IMR-90 (cell line): ENCODE results near the gene CEL. TPM values are rescaled to one million over a fixed set of nuclear protein-coding genes. Genes with fewer than 3 reads are reported as not detected.
"Not testable (repeated sequence)": the region's sequence is repeated elsewhere in the genome, so short reads cannot be mapped to it uniquely, and the experiment has no call there.

Source experiments
- ATAC-seq: fragments of 200-7000 bp; cut with Tn5 transposase; 2 replicates; pipeline ENCODE4 v1.9.1; 2020; ENCODE audit warnings: low read depth, mild to moderate bottlenecking, moderate library complexity
- BruUV-seq: library from RNA; stranded (reverse); fragments of 400-500 nt; replicated peaks from 2 replicates; lab custom pipeline; 2021; lab: Mats Ljungman, UMichigan
- CTCF ChIA-PET: fragments of 300-600 bp; formaldehyde crosslinking; extraction: SDS; loops from one replicate; lab custom pipeline; 2021; ENCODE audit warnings: antibody characterized with exemption; lab: Yijun Ruan, JAX
- POLR2A ChIA-PET: fragments of 300-600 bp; sonication (Branson Sonifier 250); formaldehyde crosslinking; loops from one replicate; lab custom pipeline; 2022; ENCODE audit warnings: antibody characterized with exemption; ENCODE audit not compliant: unreplicated experiment; lab: Charles Lee
- DNase-seq: peaks from one replicate; pipeline ENCODE4 v3.0.0; 2013
- H2AFZ ChIP-seq: replicated peaks from 2 replicates; pipeline ENCODE3; 2013; ENCODE audit warnings: low read length, mild to moderate bottlenecking; ENCODE audit not compliant: poor library complexity
- H2AK5ac ChIP-seq: 2 replicates; pipeline ENCODE4 v1.6.1; 2013; ENCODE audit warnings: low read depth, low read length, inconsistent platforms
- H2AK9ac ChIP-seq: replicated peaks from 2 replicates; pipeline ENCODE3; 2013; ENCODE audit warnings: mild to moderate bottlenecking, low read depth, low read length, moderate library complexity; ENCODE audit not compliant: poor library complexity
- H2BK120ac ChIP-seq: 2 replicates; pipeline ENCODE4 v1.6.1; 2013; ENCODE audit warnings: low read depth, low read length, inconsistent platforms
- H2BK15ac ChIP-seq: 3 replicates; pipeline ENCODE4 v1.6.1; 2013; ENCODE audit warnings: low read depth, low read length, inconsistent platforms
- H2BK20ac ChIP-seq: 2 replicates; pipeline ENCODE4 v1.6.1; 2013; ENCODE audit warnings: low read depth, mild to moderate bottlenecking, inconsistent platforms, low read length, moderate library complexity
- H2BK5ac ChIP-seq: 2 replicates; pipeline ENCODE4 v1.6.1; 2013; ENCODE audit warnings: mild to moderate bottlenecking, low read depth, low read length, inconsistent platforms; ENCODE audit not compliant: poor library complexity, severe bottlenecking
- H3K14ac ChIP-seq: replicated peaks from 2 replicates; pipeline ENCODE4 v1.6.1; 2013; ENCODE audit warnings: low read depth, low read length, inconsistent platforms
- H3K18ac ChIP-seq: 2 replicates; pipeline ENCODE4 v1.6.1; 2013; ENCODE audit warnings: low read depth, low read length, control low read depth
- H3K23ac ChIP-seq: 2 replicates; pipeline ENCODE4 v1.6.1; 2013; ENCODE audit warnings: low read depth, low read length, inconsistent platforms
- H3K27ac ChIP-seq: 2 replicates; pipeline ENCODE4 v1.5.1; 2013; ENCODE audit warnings: mild to moderate bottlenecking, control low read depth, low read length; ENCODE audit not compliant: insufficient read depth
- H3K27me3 ChIP-seq: 2 replicates; pipeline ENCODE4 v1.6.1; 2013; ENCODE audit warnings: low read length; ENCODE audit not compliant: control insufficient read depth, insufficient read depth
- H3K36me3 ChIP-seq: 2 replicates; pipeline ENCODE4 v1.6.1; 2013; ENCODE audit warnings: low read length, mixed read lengths; ENCODE audit not compliant: control insufficient read depth, insufficient read depth
- H3K4ac ChIP-seq: 2 replicates; pipeline ENCODE4 v1.6.1; 2013; ENCODE audit warnings: low read depth, low read length, inconsistent platforms
- H3K4me1 ChIP-seq: 2 replicates; pipeline ENCODE4 v1.6.1; 2013; ENCODE audit warnings: low read length, mixed read lengths; ENCODE audit not compliant: control insufficient read depth, insufficient read depth
- H3K4me2 ChIP-seq: 2 replicates; pipeline ENCODE4 v1.6.1; 2013; ENCODE audit warnings: low read depth, mild to moderate bottlenecking, control low read depth, low read length, moderate library complexity
- H3K4me3 ChIP-seq: 2 replicates; pipeline ENCODE4 v1.5.1; 2013; ENCODE audit warnings: low read depth, mild to moderate bottlenecking, control low read depth, low read length, moderate library complexity; ENCODE audit not compliant: insufficient read depth
- H3K56ac ChIP-seq: 2 replicates; pipeline ENCODE4 v1.6.1; 2013; ENCODE audit warnings: low read length, inconsistent platforms; ENCODE audit not compliant: insufficient read depth; ENCODE audit errors: extremely low read depth
- H3K79me1 ChIP-seq, 2 experiments: 2 replicates each; pipeline ENCODE4 v1.6.1; 2013; ENCODE audit warnings: low read length in 2 of 2, inconsistent platforms in 1 of 2, low read depth in 1 of 2
- H3K9ac ChIP-seq: 2 replicates; pipeline ENCODE4 v1.6.1; 2013; ENCODE audit warnings: low read depth, low read length, control low read depth
- H3K9me1 ChIP-seq: 2 replicates; pipeline ENCODE4 v1.6.1; 2013; ENCODE audit warnings: low read length, inconsistent platforms; ENCODE audit not compliant: insufficient read depth
- H3K9me3 ChIP-seq: 2 replicates; pipeline ENCODE4 v1.6.1; 2013; ENCODE audit warnings: low read length; ENCODE audit not compliant: control insufficient read depth, insufficient read depth
- H4K20me1 ChIP-seq: 2 replicates; pipeline ENCODE4 v1.6.1; 2013; ENCODE audit warnings: low read length, inconsistent platforms; ENCODE audit not compliant: insufficient read depth
- H4K5ac ChIP-seq: 2 replicates; pipeline ENCODE4 v1.6.1; 2013; ENCODE audit warnings: mild to moderate bottlenecking, low read depth, low read length, control low read depth
- H4K8ac ChIP-seq, 2 experiments: 2 replicates each; pipeline ENCODE4 v1.6.1; 2013; ENCODE audit warnings: low read depth in 2 of 2, low read length in 2 of 2, control low read depth in 1 of 2, inconsistent platforms in 1 of 2
- H4K91ac ChIP-seq: 2 replicates; pipeline ENCODE4 v1.6.1; 2013; ENCODE audit warnings: low read depth, low read length, inconsistent platforms; ENCODE audit not compliant: insufficient read depth
- WGBS, 2 experiments: methylation state at CpG; one replicate each; pipeline versions ENCODE4 v1.1.5 to v1.1.7; 2013; ENCODE audit warnings: missing lambda C conversion rate in 2 of 2; ENCODE audit not compliant: insufficient read length in 1 of 2; ENCODE audit errors: extremely low coverage in 2 of 2; 5-methylcytosine and 5-hydroxymethylcytosine counted together
- dilution Hi-C: fragments of 300-500 bp; cut with HindIII; formaldehyde crosslinking; loops from one replicate; pipeline ENCODE4 v1.14.3; 2018; ENCODE audit warnings: low sequenced_read_pairs; ENCODE audit not compliant: unreplicated experiment
- in situ Hi-C: fragments of 300-500 bp; cut with MboI; formaldehyde crosslinking; loops from 3 replicates; pipeline ENCODE4 v1.14.3; 2019; ENCODE audit warnings: low sequenced_read_pairs, inconsistent platforms, mixed read lengths
- intact Hi-C: fragments of 100-400 bp; cut with micrococcal nuclease; formaldehyde crosslinking; loops from 2 replicates; pipeline ENCODE4 v1.10.0; 2022
- polyA plus RNA-seq, 3 experiments: library from polyadenylated mRNA; depleted of rRNA; stranded (reverse); fragments of >200 nt; gene quantifications; 2 replicates each; pipeline ENCODE4 v1.2.3, GENCODE V29; 2012; ENCODE audit warnings: low replicate concordance in 1 of 3
- total RNA-seq: library from RNA; depleted of rRNA; stranded (reverse); fragments of >200 nt; gene quantifications from 2 replicates; pipeline ENCODE4 v1.2.3, GENCODE V29; 2012

The CEL gene
- total and polyA plus RNA-seq, 2 of the 4 experiments (the other 2 are of a cell fraction), result under 0.01 to 0.75 TPM

DNA sequence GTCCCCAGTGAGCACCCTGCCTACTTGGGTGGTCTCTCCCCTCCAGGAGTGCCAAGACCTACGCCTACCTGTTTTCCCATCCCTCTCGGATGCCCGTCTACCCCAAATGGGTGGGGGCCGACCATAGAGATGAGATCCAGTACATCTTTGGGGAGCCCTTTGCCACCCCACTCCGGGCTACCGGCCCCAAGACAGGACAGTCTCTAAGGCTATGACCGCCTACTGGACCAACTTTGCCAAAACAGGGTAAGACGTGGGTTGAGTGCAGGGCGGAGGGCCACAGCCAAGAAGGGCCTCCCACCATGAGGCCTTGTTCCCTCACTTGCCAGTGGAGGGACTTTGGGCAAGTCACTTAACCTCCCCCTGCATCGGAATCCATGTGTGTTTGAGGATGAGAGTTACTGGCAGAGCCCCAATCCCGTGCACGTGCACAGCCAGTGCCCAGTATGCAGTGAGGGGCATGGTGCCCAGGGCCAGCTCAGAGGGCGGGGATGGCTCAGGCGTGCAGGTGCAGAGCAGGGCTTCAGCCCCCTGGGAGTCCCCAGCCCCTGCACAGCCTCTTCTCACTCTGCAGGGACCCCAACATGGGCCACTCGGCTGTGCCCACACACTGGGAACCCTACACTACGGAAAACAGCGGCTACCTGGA is 24.6 kb downstream of the CEL start:
- H3K56ac ChIP-seq, H3K9me3 ChIP-seq, H2BK20ac ChIP-seq, H3K4me3 ChIP-seq, DNase-seq, H3K79me1 ChIP-seq, H3K23ac ChIP-seq, dilution Hi-C loops, H3K18ac ChIP-seq, H2BK15ac ChIP-seq, H3K4me1 ChIP-seq, H2AK9ac ChIP-seq, H3K27ac ChIP-seq, H2BK5ac ChIP-seq, H4K91ac ChIP-seq, H4K8ac ChIP-seq, CTCF ChIA-PET, H4K5ac ChIP-seq, H3K36me3 ChIP-seq, H4K20me1 ChIP-seq, H3K9ac ChIP-seq, H3K27me3 ChIP-seq, H3K14ac ChIP-seq, intact Hi-C loops, H3K4ac ChIP-seq, H3K9me1 ChIP-seq, POLR2A ChIA-PET, H2AFZ ChIP-seq, H2AK5ac ChIP-seq, ATAC-seq, H3K4me2 ChIP-seq, in situ Hi-C loops, H2BK120ac ChIP-seq, BruUV-seq: not testable (repeated sequence)
- 93% methylated on average over 5 of the region's 17 CpGs; no CpG with 5 or more reads in 1 of the 2 experiments for WGBS, 2 experiments
